ENCODE results near the gene TMTC2. TPM values are rescaled to one million over a fixed set of nuclear protein-coding genes. Genes with fewer than 3 reads are reported as not detected.

Gene TMTC2
- polyA plus RNA-seq, 1 donor from 2014 or later: 20.6 TPM

- no peak overlapping the region for H3K4me3 ChIP-seq (ENCODE audit: low read length)
- H2AFZ ChIP-seq (ENCODE audit: low read depth, low read length): no peak overlapping the region
- H3K9me3 ChIP-seq (ENCODE audit: low read length): no peaks in the 10 kb centered on the region
- no peak overlapping the region for H3K9ac ChIP-seq (ENCODE audit: low read length)
- H3K79me2 ChIP-seq (replicated peaks; ENCODE audit: insufficient read depth, low read length): no peaks in the 10 kb centered on the region
- no peak overlapping the region for H3K27ac ChIP-seq (ENCODE audit: low read length)
- H3K4me2 ChIP-seq (ENCODE audit: low read length): no peak overlapping the region
- no peak for TF ChIP-seq RAD21 (conservative IDR thresholded peaks at IDR 0.05)
- TF ChIP-seq SMC3 (conservative IDR thresholded peaks at IDR 0.05; ENCODE audit: poor library complexity): no peak
- no peak for TF ChIP-seq MXI1 (conservative IDR thresholded peaks at IDR 0.05; ENCODE audit: poor library complexity, severe bottlenecking)
- TF ChIP-seq CTCF (IDR thresholded peaks at IDR 0.05; ENCODE audit: poor library complexity, severe bottlenecking): no peak
- no peak for TF ChIP-seq TAF1 (IDR thresholded peaks at IDR 0.05; ENCODE audit: low read depth)
- no peak for TF ChIP-seq EP300 (conservative IDR thresholded peaks at IDR 0.05; ENCODE audit: poor library complexity, severe bottlenecking)
- no peak for TF ChIP-seq POLR2AphosphoS5 (IDR thresholded peaks at IDR 0.05)
- TF ChIP-seq EZH2 (IDR thresholded peaks at IDR 0.05; ENCODE audit: borderline replicate concordance, insufficient read depth, low read length, poor library complexity, severe bottlenecking): no peak
- TF ChIP-seq REST (IDR thresholded peaks at IDR 0.05; ENCODE audit: borderline replicate concordance): no peak
- H3K9me2 ChIP-seq (ENCODE audit: insufficient read depth, low read length): no peaks in the 10 kb centered on the region
- no peaks in the 10 kb centered on the region for H4K20me1 ChIP-seq (ENCODE audit: insufficient read depth)
- no peaks in the 10 kb centered on the region for H3K27me3 ChIP-seq (ENCODE audit: insufficient read depth, low read depth, low read length)
- H3K36me3 ChIP-seq (ENCODE audit: insufficient read depth, low read length): no peaks in the 10 kb centered on the region
- no peaks in the 10 kb centered on the region for H3F3A ChIP-seq (ENCODE audit: insufficient read depth, low read length, poor library complexity, severe bottlenecking)
Measured at GRCh38 chr12:83018088-83018487, 331.4 kb downstream of the TMTC2 start.

- Histone ChIP-seq H3K27me3 (ENCODE audit: insufficient read depth, low read depth, low read length) (no peaks in the 10 kb centered on the region), H2AFZ (ENCODE audit: low read depth, low read length) (no peak overlapping the region), H3K9ac (ENCODE audit: low read length) (no peak overlapping the region), H3K9me2 (ENCODE audit: insufficient read depth, low read length) (no peaks in the 10 kb centered on the region), H3F3A (ENCODE audit: insufficient read depth, low read length, poor library complexity, severe bottlenecking) (no peaks in the 10 kb centered on the region), H3K79me2 (replicated peaks; ENCODE audit: insufficient read depth, low read length) (no peaks in the 10 kb centered on the region), H3K36me3 (ENCODE audit: insufficient read depth, low read length) (no peaks in the 10 kb centered on the region), H3K27ac (ENCODE audit: low read length) (no peak overlapping the region), H3K4me3 (ENCODE audit: low read length) (no peak overlapping the region), H3K4me2 (ENCODE audit: low read length) (no peak overlapping the region), H4K20me1 (ENCODE audit: insufficient read depth) (no peaks in the 10 kb centered on the region), H3K9me3 (ENCODE audit: low read length) (no peaks in the 10 kb centered on the region)
- TF ChIP-seq REST (IDR thresholded peaks at IDR 0.05; ENCODE audit: borderline replicate concordance) (no peak), POLR2AphosphoS5 (IDR thresholded peaks at IDR 0.05) (no peak), EZH2 (IDR thresholded peaks at IDR 0.05; ENCODE audit: borderline replicate concordance, insufficient read depth, low read length, poor library complexity, severe bottlenecking) (no peak)
Measured at GRCh38 chr12:83027021-83027723, 340.5 kb downstream of the TMTC2 start.
